ENCODE measurements around the gene TKT. TPM values are rescaled to one million over a fixed set of nuclear protein-coding genes. Genes with fewer than 3 reads are reported as not detected.

TKT gene
- total RNA-seq, 2 donors from 2014 or later, result 48.8 to 62.8 TPM

- H3K4me1 ChIP-seq, result peaks cover 0 to 14% of the 10 kb centered on the region in 2 donors
- H3K36me3 ChIP-seq, result no peaks in the 10 kb centered on the region
- H3K27me3 ChIP-seq, result no peaks in the 10 kb centered on the region
- H3K27ac ChIP-seq, result no peak overlapping the region
- DNase-seq (ENCODE audit: low spot score), result no peak
- H3K4me3 ChIP-seq, result no peak overlapping the region
- no peaks in the 10 kb centered on the region for H3K9me3 ChIP-seq
- TF ChIP-seq CTCF (IDR thresholded peaks at IDR 0.05), result no peak
Observed at GRCh38 chr3:53199834-53200233, 56.0 kb downstream of the TKT start.

- Histone ChIP-seq H3K9me3 (no peaks in the 10 kb centered on the region), H3K4me1 (peaks cover 0 to 22% of the 10 kb centered on the region in 2 donors), H3K27me3 (no peaks in the 10 kb centered on the region), H3K4me3 (no peak overlapping the region), H3K36me3 (no peaks in the 10 kb centered on the region), H3K27ac (no peak overlapping the region)
- no peak for TF ChIP-seq CTCF (IDR thresholded peaks at IDR 0.05)
- DNase-seq (ENCODE audit: low spot score), result no peak
Observed at GRCh38 chr3:53198996-53199395, 56.8 kb downstream of the TKT start.

GRCh38 chr3:53198256-53198977, 57.4 kb downstream of the TKT start:
- H3K36me3 ChIP-seq, result no peaks in the 10 kb centered on the region
- TF ChIP-seq CTCF (IDR thresholded peaks at IDR 0.05), result no peak
- DNase-seq (ENCODE audit: low spot score), result no peak
- H3K4me3 ChIP-seq, result no peak overlapping the region
- no peaks in the 10 kb centered on the region for H3K27me3 ChIP-seq
- peaks cover 0 to 28% of the 10 kb centered on the region in 2 donors for H3K4me1 ChIP-seq
- no peak overlapping the region for H3K27ac ChIP-seq
- no peaks in the 10 kb centered on the region for H3K9me3 ChIP-seq

- H3K36me3 ChIP-seq, result peaks cover 9% of the 10 kb centered on the region
- no peaks in the 10 kb centered on the region for H3K27me3 ChIP-seq
- no peak for TF ChIP-seq CTCF (IDR thresholded peaks at IDR 0.05)
- H3K4me1 ChIP-seq, result peaks cover 0 to 32% of the 10 kb centered on the region in 2 donors
- H3K9me3 ChIP-seq, result no peaks in the 10 kb centered on the region
- no peak overlapping the region for H3K4me3 ChIP-seq
- no peak for DNase-seq (ENCODE audit: low spot score)
- H3K27ac ChIP-seq, result no peak overlapping the region
Observed at GRCh38 chr3:53196575-53197407, 59.0 kb downstream of the TKT start.

GRCh38 chr3:53195602-53196574, 59.9 kb downstream of the TKT start:
- no peak for DNase-seq (ENCODE audit: low spot score)
- Histone ChIP-seq H3K9me3 (no peaks in the 10 kb centered on the region), H3K36me3 (peaks cover 10% of the 10 kb centered on the region), H3K4me3 (no peak overlapping the region), H3K27me3 (no peaks in the 10 kb centered on the region), H3K4me1 (peaks cover 0 to 32% of the 10 kb centered on the region in 2 donors), H3K27ac (no peak overlapping the region)
- TF ChIP-seq CTCF (IDR thresholded peaks at IDR 0.05), result peak; percentile 99
